NT2/D1 (cell line): ENCODE results near the gene RNF25.

Experiments used
- SUZ12 ChIP-seq: IDR thresholded peaks from 2 replicates; pipeline ENCODE4 v1.6.1; 2011; ENCODE audit not compliant: insufficient read length, insufficient read depth; ENCODE audit errors: extremely low read depth
- YY1 ChIP-seq: IDR thresholded peaks from 2 replicates; pipeline ENCODE4 v1.6.1; 2011; ENCODE audit not compliant: insufficient read length, insufficient read depth
- ZNF274 ChIP-seq: IDR thresholded peaks from 2 replicates; pipeline ENCODE4 v1.6.1; 2011; ENCODE audit warnings: mild to moderate bottlenecking, low read depth, low read length

DNA sequence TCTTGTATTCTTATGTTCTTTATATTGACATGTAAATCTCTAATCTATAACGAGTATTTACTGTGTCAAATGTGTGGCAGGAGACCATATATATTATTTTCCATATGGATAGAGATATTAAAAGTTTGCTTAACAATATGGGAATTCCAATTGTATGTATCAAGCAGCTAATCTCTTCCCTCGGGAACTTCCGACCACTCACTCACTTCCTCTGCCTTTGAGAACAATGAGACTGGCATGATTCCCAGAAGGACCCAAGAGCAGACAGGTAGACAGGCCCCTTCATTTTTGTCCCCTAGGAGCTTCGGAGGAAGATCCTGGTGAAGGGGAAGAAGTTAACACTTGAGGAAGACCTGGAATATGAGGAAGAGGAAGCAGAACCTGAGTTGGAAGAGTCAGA lies 40.0 kb downstream of the RNF25 start:
- no peak for TF ChIP-seq ZNF274
- TF ChIP-seq SUZ12, result no peak
- no peak for TF ChIP-seq YY1
